Stimulated activated CD8-positive, alpha-beta memory T cell treated with anti-CD3 and anti-CD28 coated beads, Interleukin-12 subunit alpha, Interleukin-12 subunit beta, amount 100 ng/mL, for 1 hour (primary cell): ENCODE data around the gene ST6GALNAC2.
"Not testable (repeated sequence)": the region's sequence is repeated elsewhere in the genome, so short reads cannot be mapped to it uniquely, and the experiment has no call there.

Experiments used
- DNase-seq: peaks from one replicate; pipeline ENCODE4 v3.0.0-alpha.2; 2020; ENCODE audit warnings: low read depth

Gene ST6GALNAC2

GRCh38 chr17:76539631-76540271 lies 45.9 kb downstream of the ST6GALNAC2 start, which contains the start of gene PRCD:
PRCD (plus strand) TSS chr17:76540044; CDS start chr17:76540142, 98 bp downstream.
- no peak for DNase-seq

DNA sequence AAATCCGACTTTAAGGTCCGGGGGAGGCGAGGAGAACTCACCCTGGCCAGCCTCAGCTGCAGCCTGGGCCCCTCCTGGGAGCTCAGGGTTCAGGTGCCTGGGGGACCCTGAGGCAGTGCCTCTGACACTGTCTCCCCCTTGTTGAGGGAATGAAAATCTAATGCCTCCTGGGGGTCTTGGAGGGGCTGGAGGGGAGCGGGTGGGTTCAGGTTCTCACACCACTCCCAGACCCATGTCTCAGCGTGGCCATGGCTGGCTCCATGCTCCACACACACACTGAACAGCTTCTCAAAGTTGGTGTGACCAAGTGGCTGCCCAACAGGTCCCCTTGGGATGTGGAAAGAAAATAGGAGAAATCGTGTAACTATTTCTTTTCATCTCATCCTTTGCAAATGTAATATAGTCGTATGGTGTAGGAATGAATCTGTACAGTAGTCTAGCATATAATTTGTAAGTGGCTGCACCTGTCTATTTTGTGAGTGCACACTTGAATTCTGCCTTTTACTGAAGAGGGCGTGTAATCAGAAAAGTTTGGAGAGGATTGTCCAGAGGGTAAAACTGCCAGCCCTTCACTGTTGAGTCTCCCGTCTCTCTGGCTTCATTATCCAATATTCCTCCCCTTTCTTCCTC lies 46.6 kb downstream of the ST6GALNAC2 start:
- no peak for DNase-seq

GRCh38 chr17:76538281-76538931 lies 47.3 kb downstream of the ST6GALNAC2 start:
- no peak for DNase-seq

- DNase-seq: no peak
Observed at GRCh38 chr17:76537578-76538280, 47.9 kb downstream of the ST6GALNAC2 start, which contains the start of gene CYGB. CYGB (minus strand) TSS chr17:76537709; CDS start chr17:76537542, 167 bp downstream.

DNA sequence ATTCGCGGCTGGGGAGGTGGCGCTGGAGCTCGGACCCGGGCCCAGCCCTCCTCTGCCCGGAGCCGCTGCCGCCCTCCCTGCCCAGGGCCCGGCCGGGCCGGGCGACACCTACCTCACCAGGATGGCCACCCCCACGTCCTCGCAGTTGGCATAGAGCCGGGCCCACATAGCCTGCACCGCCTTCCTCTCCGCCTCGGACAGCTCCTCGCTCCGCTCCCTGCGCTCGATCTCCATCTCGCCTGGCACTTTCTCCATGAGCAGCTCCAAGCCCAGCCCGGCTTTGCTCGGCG lies 48.4 kb downstream of the ST6GALNAC2 start:
- DNase-seq: no peak

DNA sequence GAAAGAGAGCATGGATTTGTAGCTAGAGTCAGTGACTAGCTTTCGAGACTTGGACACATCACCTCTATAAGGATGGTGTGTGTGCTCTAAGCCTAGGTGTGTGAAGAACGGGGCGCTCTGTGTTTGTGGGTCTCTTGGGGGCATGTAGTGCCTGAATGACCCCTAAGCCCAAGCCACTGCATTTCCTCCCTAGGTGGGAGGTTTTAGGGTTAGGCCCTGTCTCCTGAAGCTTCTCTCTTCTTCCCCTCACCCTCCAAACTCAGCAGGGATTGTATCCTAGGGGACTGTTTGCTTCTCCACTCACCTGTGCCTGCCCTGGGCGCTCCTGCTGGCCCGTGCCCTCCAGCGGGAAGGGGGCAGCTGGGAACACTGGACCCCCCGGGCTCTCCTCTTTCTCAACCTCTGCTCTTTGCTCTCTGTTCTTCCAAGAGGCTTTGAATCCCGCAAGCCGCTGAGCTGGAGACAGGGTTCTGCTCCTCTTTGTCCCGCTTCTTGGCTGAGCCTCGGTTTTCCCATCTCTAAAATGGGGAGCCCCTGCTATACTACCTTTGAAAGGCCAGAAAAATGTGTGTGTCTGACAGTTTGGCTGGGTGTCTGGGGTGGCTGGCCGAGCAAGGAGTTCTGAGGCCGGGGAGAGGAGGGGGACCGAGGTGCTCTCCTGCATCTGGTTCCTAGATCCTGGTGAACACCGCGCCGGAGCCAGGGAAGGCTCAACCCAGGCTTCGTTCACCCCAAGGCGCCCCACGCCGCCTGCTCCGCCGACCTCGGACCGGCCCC lies 49.0 kb downstream of the ST6GALNAC2 start:
- DNase-seq: no peak

DNA sequence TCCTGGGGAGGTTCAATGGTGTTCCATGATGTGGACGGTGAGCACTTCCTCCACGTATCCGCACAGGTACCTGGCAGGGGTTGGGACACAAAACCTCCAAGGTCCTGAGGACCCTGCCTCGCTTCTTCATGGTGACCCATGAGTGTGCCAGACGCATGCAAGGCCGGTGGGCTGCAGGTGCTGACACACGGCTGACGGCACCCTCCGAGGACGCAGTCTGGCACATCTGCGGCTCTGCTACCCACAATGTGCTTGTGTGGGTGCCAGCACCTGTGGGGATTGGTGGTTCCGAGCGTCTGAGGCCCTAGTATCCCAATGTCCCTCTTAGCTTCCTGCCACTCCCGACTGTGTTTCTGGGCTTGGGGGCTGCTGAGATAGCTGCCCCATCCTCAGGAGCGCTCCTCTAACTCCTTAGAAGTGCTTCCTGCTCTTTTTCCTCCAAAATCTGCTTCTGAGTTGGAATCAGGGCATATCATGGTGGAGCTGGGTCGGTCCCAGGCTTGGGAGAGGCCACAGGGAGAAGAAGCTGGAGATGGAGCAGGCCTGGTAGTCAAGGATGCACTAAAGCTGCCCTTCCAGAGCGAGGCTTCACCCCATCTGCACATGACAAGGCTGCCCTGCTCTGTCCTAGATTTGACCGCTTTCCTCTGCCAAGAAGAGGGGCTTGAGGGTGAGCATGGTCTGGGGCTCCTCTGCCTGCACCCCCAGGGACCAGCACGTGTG lies 49.7 kb downstream of the ST6GALNAC2 start:
- no peak for DNase-seq

DNA sequence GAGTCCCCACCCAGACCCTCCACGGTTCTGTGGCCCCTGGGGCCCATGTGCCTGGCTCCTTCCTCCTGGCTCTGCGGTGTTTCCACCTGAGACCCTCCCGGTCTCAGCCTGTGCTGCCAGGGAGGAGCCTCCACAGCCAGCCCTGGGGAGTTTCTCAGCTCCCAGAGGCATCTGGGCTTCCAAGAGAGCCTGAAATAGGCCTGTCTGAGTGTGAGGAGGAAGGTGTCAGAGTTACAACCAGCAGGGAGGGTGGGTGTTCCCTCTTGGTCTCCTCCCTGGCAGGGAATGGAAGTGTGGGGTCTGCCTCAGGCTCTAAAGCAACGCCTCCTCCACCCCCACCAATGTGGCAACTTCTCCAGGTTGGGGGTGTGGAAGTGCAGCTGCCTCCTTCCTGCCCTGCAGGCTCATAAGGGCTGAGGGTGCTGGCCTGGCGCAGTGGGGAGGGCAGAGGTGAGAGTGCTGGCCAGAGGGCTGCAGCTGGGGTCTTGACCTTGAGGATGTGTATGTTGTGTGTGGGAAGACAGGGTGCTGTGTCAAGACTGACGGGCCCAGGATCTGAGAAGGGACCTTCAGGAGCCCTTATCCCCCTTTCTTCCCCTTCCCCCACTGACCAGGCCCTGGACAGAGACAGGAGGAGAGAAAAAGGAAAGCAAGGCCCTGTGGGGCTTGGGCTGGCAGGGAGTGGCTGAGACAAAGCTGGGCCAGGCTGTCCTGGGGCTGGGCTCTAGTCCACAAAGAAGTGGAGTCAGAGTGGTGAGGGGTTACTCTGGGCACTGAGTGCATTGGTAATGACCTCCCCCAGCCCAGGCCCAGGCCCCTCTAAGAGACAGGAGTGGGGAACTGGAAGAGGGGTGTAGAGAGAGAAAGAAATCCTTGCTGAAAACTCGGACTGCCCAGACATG lies 50.6 kb downstream of the ST6GALNAC2 start:
- DNase-seq: no peak

DNA sequence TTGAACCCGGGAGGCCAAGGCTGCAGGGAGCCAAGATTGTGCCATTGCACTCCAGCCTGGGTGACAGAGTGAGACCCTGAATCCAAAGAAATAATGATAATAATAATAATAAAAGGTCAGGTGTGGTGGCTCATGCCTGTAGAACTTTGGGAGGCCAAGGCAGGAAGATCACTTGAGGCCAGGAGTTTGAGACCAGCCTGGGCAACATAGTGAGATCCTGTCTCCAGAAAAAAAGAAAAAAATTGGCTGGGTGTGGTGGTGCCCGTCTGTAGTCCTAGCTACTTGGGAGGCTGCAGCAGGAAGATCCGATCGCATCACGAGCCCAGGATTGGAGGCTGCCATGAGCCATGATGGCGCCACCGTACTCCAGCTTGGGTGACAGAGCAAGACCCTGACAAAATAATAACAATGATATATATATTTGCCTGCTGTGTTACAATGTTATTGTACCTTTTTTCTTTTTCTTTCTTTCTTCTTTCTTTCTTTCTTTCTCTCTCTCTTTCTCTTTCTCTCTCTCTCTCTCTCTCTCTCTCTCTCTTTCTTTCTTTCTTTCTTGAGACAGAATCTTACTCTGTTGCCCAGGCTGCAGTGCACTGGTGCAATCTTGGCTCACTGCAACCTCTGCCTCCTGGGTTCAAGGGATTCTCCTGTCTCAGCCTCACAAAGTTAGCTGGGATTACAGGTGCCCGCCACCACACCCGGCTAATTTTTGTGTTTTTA lies 51.9 kb downstream of the ST6GALNAC2 start:
- DNase-seq: not testable (repeated sequence)

DNA sequence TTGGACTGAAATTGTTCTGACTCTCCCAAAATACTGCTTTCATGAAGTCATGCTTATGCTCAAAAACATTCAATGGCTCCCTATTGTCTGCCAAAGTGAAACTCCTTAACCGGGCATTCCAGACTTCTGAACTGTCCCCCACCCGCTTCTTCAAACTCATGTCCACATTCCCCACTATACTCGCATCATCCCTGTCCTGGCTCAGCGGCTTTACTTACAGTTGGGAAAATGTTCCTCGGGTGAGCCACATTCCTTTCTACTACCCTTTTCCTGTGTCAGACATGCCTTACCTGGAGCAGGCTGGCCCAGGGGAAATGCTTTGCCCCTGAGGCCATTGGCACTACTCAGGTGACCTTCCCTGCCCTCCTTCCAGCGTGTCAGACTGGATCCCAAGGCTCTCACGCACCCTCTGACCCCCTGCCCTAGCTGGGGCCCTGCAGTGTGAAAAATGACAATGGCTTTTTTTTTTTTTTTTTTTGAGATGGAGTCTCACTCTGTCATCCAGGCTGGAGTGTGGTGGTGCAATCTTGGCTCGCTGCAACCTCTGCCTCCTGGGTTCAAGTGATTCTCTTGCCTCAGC lies 53.5 kb downstream of the ST6GALNAC2 start:
- DNase-seq: no peak

- DNase-seq: no peak
Observed at GRCh38 chr17:76531486-76532038, 54.1 kb downstream of the ST6GALNAC2 start.

GRCh38 chr17:76530811-76531485 lies 54.7 kb downstream of the ST6GALNAC2 start:
- no peak for DNase-seq

- DNase-seq: no peak
Observed at GRCh38 chr17:76530095-76530723, 55.5 kb downstream of the ST6GALNAC2 start.

- DNase-seq: no peak
Observed at GRCh38 chr17:76529224-76530094, 56.2 kb downstream of the ST6GALNAC2 start.

DNA sequence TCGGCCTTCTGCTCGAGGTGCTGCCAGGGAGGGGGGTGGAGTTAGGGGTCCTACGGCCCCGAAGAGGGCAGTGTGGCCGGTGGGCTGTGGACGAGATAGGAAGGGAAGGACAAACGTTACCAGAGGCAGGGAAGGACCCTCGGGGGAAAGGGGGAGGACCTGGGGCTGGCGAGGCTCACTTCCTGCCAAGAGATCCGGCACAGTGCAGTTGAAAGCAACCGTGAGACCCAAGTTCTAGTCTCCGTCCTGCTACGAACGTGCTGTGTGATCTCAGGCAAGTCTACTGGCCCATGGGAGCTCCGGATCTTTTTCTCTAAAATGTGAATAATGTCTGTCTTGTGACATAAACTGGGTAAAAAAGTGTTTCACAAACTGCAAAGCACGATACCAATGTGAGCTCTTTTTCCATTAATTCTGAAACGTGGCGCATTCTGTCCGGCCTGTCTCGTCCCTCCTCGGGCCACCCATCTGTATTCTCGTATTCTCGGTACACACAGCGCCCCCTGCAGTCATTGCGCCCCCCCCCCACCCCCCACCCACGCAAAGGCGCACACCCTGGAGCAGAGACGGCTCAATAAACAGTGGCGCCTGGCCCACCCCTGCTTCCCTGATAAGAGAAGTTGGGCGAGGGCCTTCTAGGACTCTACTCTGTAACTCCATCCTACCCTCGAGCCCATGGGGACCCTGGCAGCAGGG lies 57.0 kb downstream of the ST6GALNAC2 start:
- DNase-seq: no peak

DNA sequence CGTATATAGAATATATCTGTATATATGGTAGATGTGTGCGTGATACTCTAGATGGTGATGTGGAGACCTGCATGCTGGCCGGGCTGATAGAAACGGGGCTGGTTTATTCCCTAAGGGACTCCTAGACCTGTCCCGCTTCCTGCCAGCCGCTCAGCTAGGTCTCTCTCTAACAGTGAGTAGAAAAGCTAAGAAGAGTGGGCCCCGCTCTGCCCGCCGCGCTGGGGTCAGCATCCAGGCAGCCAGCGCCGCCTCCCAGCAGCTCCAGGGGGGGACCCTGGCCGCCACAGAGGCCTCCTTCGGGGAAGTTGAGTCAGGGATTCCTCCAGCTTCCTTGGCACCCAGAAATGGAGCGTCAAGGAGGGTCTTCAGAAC lies 57.5 kb downstream of the ST6GALNAC2 start:
- DNase-seq: no peak
